GM12801 (cell line): ENCODE data around the gene FAM114A1.

Experiments used
- CTCF ChIP-seq: IDR thresholded peaks from one replicate; pipeline ENCODE4 v1.5.1; 2011; ENCODE audit warnings: control low read depth; ENCODE audit not compliant: insufficient read length; ENCODE audit errors: extremely low read depth

Gene FAM114A1

DNA sequence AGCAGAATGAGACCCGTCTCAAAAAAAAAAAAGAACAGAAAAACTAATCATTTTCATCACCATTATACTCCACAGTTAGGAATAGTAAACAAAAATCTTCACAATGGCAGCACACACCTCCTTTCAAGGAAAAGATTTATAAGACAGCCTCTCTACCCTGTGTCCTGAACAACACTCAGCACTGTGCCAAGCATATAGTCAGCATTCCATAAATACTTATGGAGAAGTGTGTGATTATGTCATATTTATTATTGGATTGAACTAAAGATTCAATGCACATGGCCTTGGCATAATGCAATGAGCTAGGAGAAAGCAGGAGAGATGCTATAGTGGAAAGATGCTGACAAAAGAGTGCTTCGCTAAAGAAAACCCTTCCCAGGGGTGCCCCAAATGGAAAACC lies 52.6 kb downstream of the FAM114A1 start:
- no peak for TF ChIP-seq CTCF

GRCh38 chr4:38920677-38921076 lies 53.1 kb downstream of the FAM114A1 start:
- TF ChIP-seq CTCF = no peak

DNA sequence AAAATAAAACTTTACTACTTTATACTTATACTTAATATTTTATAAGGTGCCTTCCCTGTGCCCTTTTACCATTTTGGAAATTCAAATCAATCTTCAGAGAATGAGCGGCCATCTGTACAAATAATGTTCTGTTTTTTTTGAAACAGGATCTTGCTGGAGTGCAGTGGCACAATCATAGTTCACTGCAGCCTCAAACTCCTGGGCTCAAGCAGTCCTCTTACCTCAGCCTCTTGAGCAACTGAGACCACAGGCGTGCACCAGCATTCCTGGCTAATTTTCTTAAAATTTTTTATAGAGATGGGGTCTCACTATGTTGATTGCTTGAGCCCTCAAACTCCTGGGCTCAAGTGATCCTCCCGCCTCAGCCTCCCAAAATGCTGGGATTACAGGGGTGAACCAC lies 53.5 kb downstream of the FAM114A1 start:
- no peak for TF ChIP-seq CTCF

GRCh38 chr4:38923746-38924145 lies 56.1 kb downstream of the FAM114A1 start:
- TF ChIP-seq CTCF = no peak

GRCh38 chr4:38924353-38924752 lies 56.7 kb downstream of the FAM114A1 start:
- no peak for TF ChIP-seq CTCF

- no peak for TF ChIP-seq CTCF
Measured at GRCh38 chr4:38925492-38926413, 58.1 kb downstream of the FAM114A1 start.

GRCh38 chr4:38926896-38927295 lies 59.3 kb downstream of the FAM114A1 start:
- no peak for TF ChIP-seq CTCF
